Right renal cortex interstitium (tissue), 3 donors: ENCODE measurements around the gene UBE4B. TPM values are rescaled to one million over a fixed set of nuclear protein-coding genes. Genes with fewer than 3 reads are reported as not detected.
"Not testable (repeated sequence)": the region's sequence is repeated elsewhere in the genome, so short reads cannot be mapped to it uniquely, and the experiment has no call there.

Experiments used
- DNase-seq, 3 donors: peaks; one replicate each; pipeline ENCODE4 v3.0.0-alpha.2; 2013; ENCODE audit warnings: low read depth in 3 of 3, low spot score in 2 of 3
- polyA plus RNA-seq, 3 donors: library from polyadenylated mRNA; unstranded; fragments of 120-200 nt; gene quantifications; one replicate each; pipeline ENCODE4 v1.2.1, GENCODE V29; 2013; ENCODE audit not compliant: insufficient read length in 3 of 3

The UBE4B gene
- polyA plus RNA-seq: 10 to 100 TPM; 45.5 to 51.3 (median 49.9) TPM

GRCh38 chr1:10032590-10033358 is at the start of gene UBE4B:
TSS of gene UBE4B (plus strand) at chr1:10032958. CDS start at chr1:10033671, 713 bp downstream.
- DNase-seq: peak; percentile 93 to 97 (median 96)

- no peak for DNase-seq
Measured at GRCh38 chr1:9984253-9984652, 48.5 kb upstream of the UBE4B start.

GRCh38 chr1:9985001-9985400 is 47.8 kb upstream of the UBE4B start:
- DNase-seq: no peak

- DNase-seq: no peak
Measured at GRCh38 chr1:9989773-9990172, 43.0 kb upstream of the UBE4B start.

GRCh38 chr1:9990944-9991343 is 41.8 kb upstream of the UBE4B start:
- no peak for DNase-seq

DNA sequence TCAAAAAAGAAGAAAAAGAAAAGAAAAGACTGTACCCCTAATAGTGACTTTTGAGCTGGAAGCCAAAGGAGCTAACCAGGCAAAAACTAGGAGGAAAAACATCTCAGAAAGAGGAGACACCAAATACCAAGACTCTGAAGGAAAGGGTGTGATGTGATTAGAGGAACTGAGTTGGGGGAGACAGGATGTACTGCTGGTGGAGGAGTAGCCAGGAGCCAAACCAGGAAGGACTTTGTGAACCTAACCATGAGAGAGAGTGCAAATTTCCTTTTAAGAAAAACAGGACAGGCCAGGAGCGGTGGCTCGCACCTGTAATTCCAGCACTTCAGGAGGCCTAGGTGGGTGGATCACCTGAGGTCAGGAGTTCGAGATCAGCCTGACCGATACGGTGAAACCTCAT is 39.8 kb upstream of the UBE4B start:
- no peak for DNase-seq

DNA sequence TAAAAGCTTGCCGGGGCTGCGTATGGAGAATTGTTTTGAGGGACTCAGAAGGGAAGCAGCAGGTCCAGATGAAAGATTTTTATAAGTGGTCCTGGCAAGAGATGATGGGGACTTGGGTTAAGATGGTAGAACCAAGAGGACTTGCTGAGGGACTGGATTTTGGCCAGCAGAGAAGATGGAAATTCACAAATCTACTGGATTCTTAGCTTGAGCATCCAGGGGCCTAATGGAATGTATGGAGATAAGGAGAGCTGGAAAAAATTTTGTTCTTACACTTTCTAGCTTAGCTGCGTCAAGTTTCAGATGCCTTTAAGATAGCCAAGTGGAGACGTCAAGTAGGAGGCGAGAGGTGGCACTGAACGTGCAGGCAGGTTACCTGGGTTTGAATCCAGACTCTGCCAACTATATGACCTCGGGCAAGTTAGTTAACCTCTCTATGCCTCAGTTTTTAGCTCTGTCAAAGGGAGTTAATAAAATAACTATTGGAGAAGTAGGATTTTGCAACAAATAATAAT is 39.1 kb upstream of the UBE4B start:
- no peak for DNase-seq

DNA sequence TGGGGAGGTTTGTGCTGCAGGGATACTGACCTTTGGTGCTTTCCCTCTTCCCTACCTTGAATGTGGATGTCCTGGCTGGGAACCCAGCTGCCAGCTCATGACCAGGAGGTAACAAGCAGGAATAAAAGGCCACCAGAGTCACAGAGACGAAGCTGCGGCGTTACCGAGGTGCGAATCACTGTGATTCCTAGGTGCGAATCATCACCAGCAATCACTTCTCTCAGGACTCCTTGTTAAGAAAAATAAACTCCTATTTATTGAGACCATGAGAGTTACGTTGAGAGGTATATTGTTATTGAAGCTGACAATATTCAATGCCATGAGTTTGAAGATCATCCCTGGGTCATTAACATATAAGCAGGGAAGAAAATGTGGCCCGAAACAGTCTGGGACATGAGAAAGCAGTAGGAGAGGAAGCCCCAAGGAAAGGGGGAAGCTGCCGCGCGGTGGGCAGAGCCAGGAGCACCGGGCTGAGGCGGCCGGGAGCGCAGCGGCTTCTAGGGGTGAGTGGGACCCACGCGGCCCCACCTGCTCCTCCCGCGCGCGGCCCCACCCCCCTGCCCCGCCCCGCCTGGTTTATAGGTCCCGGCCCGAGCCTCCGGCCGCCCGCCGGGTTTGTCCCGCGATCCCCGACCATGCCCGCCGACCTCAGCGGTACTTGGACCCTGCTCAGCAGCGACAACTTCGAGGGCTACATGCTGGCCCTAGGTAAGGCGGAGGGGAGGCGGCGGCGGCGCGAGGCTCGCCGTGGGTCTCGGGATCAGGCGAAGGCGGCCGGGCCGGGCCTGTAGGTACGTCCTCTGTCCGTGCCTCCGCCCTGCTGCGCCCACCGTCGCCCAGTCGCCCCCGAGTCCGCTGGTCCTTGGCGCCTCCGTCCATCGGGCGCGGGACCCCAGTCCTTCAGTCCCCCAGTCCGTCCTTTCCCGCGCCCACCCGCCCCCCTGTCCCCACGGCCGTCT is 35.9 kb upstream of the UBE4B start, which contains the start of gene RBP7:
TSS of gene RBP7 (plus strand) at position 605 of the 959 bp plus-strand sequence. CDS start at position 636, 31 bp downstream.
- no peak for DNase-seq

- DNase-seq: no peak
Measured at GRCh38 chr1:10001016-10001665, 31.6 kb upstream of the UBE4B start.

GRCh38 chr1:10005248-10005647 is 27.5 kb upstream of the UBE4B start:
- not testable (repeated sequence) for DNase-seq

DNA sequence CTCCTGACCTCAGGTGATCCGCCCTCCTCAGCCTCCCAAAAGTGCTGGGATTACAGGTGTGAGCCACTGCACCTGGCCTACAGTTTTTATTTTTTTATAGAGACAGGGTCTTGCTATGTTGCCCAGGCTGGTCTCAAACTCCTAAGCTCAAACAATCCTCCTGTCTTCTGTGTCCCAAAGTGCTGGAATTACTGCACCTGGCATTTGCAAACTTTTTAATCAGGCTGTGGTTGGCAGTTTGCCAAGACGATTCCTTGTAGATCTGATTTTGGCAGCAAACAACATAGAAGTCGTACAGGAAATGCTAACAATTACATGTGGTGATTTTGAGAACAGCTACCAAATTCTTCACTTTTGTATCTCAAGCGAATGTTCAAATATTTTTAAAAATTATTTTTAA is 25.6 kb upstream of the UBE4B start:
- DNase-seq: no peak

- no peak for DNase-seq
Measured at GRCh38 chr1:10014016-10014415, 18.7 kb upstream of the UBE4B start.

DNA sequence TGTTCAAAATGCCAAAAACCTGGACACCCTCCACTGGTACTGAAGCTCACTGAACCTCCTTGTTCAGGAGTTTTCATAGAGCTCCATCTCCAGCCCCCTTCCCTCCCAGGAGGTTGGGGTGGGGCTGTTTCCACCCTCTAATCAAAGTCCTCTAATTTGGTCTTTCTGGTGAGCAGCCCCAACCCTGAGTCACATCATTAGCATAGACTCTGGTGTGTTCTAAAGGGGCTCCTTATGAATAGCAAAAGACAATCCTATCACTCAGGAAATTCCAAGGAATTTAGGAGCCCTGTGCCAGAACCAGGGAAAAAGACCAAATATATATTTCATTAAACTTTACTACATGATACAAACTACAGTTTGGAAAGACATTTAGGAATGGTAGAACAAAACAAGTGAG is 13.2 kb upstream of the UBE4B start:
- DNase-seq: no peak

DNA sequence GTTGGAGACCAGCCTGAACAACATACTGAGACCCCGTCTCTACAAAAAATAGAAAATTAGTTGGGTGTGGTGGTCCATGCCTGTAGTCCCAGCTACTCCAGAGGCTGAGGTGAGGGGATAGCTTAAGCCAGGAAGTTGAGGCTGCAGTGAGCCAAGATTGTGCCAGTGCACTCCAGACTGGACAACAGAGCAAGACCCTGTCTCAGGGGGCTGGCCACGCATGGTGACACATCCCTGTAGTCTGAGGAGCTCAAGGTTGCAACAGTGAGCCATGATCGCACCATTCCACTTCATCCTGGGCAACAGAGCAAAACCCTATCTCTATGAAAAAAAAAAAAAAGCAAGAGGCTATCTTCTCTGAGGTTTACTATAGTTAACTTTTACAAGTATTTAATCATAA is 12.7 kb upstream of the UBE4B start:
- no peak for DNase-seq

DNA sequence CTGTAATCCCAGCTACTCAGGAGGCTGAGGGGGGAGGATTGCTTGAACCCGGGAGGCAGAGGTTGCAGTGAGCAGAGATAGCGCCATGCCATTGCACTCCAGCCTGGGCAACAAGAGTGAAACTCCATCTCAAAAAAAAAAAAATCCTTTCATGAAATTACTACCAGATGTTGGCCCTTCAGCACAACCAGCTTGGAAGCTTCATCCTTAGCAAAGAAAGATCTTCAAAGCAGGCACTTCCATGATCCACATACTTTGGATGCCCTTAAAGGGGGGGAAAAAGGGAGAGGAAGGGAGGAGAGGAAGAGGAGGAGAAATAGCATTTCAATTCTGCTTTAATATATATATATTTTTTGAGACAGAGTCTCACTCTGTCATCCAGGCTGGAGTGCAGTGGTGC is 12.1 kb upstream of the UBE4B start:
- DNase-seq: not testable (repeated sequence)

DNA sequence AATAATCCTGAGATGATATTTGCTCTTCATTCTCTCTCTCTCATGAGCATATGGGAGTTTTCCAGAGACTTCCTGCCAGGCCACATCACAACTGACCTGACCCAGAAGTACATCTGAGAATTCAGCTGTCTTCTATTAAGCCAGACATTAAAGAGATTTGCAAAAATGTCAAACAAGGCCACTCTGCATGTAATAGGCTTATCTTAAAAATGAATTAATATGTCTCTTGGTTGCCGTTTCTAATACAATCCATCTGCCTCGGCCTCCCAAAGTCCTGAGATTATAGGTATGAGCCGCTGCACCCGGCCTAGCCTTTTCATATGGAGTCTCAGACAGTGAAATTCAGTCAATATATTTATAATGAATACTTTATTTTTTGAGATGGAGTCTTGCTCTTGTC is 10.8 kb upstream of the UBE4B start:
- not testable (repeated sequence) for DNase-seq

GRCh38 chr1:10022656-10023055 is 10.1 kb upstream of the UBE4B start:
- no peak for DNase-seq

DNA sequence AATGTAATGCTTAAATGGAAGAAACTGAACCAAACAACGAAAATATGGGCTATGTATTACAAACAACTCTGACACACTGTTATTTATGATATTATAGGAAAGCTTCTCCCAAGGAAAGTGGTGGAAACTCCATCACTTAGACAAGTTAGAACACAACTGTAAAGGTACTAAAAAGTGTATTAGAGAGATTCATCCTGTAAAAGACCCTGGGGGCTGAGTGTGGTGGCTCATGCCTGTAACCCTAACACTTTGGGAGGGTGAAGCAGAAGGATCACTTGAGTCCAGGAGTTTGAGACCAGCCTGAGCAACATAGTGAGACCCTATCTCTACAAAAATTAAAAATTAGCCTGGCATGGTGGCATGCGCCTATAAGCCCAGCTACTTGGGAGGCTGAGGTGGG is 7.4 kb upstream of the UBE4B start:
- DNase-seq: no peak

DNA sequence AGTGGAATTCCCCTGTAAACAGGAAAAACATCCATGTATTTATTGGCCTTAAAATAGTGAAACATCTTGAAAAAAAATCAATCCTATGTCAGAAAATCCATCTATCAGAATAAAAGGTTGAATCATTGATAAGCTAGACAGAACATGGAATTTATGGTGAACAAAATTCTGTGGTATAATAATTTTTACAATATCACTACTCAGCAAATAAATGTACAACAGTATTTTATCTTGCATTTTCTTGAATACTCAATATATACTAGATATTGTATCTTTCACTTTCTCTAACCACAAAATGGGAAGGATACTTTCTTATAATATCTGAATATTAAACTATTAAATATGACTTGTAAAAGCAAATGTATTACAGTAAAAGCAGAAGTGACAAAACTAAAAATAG is 5.7 kb upstream of the UBE4B start:
- DNase-seq: no peak

DNA sequence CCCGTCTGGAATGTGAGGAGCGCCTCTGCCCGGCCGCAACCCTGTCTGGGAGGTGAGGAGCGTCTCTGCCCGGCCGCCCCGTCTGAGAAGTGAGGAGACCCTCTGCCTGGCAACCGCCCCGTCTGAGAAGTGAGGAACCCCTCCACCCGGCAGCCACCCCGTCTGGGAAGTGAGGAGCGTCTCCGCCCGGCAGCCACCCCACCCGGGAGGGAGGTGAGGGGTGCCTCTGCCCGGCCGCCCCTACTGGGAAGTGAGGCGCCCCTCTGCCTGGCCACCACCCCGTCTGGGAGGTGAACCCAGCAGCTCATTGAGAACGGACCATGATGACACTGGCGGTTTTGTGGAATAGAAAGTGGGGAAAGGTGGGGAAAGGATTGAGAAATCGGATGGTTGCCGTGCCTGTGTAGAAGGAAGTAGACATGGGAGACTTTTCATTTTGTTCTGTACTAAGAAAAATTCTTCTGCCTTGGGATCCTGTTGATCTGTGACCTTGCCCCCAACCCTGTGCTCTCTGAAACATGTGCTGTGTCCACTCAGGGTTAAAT is 3.7 kb upstream of the UBE4B start:
- not testable (repeated sequence) for DNase-seq
